HG02852 (cell line): ENCODE data around the gene ADD2.
"Not testable (repeated sequence)": the region's sequence is repeated elsewhere in the genome, so short reads cannot be mapped to it uniquely, and the experiment has no call there.

ENCODE experiments used
- ATAC-seq: cut with Tn5 transposase; IDR thresholded peaks from one replicate; pipeline ENCODE4 v1.9.1; 2021; ENCODE audit warnings: mild to moderate bottlenecking, moderate library complexity; ENCODE audit not compliant: unreplicated experiment

The ADD2 gene, protein sequence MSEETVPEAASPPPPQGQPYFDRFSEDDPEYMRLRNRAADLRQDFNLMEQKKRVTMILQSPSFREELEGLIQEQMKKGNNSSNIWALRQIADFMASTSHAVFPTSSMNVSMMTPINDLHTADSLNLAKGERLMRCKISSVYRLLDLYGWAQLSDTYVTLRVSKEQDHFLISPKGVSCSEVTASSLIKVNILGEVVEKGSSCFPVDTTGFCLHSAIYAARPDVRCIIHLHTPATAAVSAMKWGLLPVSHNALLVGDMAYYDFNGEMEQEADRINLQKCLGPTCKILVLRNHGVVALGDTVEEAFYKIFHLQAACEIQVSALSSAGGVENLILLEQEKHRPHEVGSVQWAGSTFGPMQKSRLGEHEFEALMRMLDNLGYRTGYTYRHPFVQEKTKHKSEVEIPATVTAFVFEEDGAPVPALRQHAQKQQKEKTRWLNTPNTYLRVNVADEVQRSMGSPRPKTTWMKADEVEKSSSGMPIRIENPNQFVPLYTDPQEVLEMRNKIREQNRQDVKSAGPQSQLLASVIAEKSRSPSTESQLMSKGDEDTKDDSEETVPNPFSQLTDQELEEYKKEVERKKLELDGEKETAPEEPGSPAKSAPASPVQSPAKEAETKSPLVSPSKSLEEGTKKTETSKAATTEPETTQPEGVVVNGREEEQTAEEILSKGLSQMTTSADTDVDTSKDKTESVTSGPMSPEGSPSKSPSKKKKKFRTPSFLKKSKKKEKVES

DNA sequence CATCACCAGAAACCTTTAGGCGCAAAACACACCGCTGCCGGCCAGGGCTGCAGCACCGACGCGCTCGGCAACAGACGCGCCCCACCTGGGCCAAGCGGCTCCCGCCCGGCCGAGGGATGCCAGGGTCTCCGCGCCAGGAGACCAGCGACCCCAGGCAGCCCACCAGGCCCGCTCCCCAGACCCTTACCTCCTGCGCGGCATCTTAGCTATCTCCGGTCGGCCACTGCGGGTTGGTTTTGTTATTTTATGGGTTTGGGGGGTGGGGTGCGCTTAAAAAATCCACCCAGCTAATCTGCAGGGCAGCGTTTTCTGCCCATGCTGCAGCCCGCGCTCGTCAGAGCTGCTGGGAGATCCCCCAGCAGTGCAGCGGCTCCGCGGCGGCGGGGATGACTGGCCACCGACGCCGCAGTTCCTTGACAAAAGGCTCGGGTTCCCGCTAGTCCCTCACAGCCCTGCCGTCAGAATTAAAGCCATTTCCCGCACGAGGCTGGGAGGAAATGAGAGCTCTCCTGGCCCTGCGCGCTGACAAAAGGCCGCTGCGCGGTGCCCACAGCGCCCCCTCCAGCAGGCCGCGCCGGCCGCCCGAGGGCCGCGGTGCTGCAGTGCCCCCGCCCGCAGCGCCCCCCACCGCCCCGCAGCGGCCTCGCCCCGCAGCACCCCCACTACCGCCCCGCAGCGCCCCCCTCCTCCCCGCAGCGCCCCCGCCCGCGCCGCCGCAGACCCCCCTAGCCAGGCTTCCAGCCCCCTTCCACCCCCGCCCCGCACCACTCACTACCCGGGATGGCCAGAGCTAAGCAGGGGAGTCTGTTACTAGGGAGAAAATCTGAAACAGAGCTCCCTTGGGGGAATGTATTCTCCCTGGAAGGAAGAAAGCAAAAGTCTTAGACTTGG, at the start of gene ADD2:
TSS of gene ADD2 (minus strand) at position 502 of the 891 bp plus-strand sequence. CDS start 61,792 bp downstream, outside the sequence.
- no peak for ATAC-seq

DNA sequence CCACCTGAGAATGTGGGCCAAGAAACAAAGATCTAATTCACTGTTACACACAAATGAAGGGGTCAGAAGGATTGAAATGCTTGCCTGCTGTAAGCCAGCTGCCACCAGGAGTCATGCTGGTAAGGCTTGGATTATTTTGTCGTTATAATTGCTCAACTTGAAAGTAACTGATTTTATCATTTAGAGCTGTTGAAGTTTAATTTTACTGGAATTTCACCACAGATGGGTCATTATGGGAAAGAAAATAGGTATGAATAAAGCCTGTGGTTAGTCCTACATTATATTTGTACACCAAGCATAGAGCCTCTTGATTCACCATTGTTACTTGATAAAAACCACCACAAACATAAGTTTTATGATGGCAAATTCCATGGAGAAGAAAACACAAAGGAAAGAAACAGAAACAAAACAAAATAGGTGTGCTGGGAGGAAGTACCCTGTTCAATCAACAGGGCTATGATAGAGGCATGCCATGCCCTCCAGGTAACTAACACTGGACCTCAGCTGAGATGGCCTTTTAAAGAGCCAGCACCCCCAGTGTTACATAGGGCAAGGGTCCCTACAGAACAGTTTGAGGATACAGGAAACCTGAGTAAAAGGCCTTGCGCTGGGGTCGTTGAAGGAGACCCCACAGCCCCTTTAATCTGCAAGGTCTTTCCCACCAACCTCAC, 49.4 kb upstream of the ADD2 start:
- no peak for ATAC-seq

DNA sequence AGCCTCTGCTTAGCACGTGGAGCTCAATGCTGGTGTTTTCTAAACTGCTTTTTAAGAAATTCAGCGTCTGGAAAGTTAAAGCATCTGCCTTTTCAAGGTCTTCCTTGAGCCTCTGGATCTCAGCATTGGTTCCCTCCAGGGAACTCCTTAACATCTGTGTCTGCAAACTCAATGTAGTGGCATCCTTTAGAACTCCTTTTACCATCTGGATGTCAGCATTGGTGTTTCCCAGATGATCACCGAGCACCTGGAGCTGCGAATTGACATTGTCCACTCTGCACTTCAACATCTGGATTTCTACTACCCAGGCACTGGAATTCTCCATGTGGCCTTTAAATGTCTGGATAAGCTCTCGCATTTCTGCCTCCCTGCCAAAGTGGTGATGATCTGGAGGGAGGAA, 48.7 kb upstream of the ADD2 start:
- no peak for ATAC-seq

DNA sequence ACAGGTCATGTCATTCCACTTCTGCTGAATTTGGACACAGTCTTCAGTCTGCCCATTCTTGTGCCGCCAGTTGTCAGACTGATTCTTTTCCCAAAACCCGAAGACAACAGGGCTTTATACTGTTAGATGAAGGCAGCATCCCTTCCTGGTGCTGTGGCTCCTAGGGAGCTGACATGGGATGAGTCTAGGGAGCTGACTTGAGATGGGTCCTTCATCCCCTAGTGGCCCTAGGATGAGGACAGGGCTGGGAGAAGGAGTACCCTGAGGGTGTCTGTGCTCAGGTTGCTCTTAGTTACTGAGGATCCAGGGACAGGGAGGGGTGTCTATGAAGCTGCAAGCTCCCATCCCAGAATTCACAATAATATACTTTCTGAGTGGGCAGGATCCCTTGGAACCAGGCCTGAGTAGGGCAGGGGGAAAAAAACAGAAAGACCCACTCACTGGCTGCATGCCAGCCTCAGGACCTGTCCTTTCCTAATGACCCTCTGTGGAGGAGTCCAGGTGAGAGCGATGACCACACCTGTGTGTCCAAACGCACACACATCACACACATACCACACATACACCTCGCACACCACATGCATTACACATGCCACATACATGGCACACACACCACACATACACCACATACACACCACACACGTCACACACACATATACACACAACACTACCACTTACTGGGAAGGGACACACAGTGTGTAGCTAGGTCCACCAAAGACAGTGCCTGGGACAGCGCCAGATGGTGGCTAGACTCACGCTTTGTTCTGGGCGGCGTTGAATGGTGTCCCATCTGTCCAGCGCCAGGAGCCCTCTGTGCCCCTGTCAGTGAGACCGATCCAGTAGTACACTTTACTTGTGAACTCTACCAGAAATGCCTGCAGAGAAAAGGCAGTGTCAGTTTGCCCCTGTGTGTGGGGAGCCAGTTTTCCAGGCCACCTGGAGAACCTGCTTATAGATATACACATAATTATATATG, 41.3 kb upstream of the ADD2 start:
- no peak for ATAC-seq

DNA sequence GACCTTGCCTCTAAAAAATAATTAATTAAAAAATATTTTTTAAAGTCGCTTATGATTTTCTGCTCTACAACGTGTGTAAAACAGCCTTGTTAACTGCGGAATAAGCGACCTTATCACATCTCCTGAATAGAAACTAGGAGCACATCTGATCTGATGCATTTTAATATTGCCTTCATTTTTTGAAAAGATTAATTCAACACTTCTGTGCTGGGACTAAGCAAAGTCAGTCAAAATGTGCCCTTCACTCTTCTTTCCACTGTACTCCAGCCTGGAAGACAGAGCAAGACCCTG, 39.8 kb upstream of the ADD2 start:
- ATAC-seq = no peak

DNA sequence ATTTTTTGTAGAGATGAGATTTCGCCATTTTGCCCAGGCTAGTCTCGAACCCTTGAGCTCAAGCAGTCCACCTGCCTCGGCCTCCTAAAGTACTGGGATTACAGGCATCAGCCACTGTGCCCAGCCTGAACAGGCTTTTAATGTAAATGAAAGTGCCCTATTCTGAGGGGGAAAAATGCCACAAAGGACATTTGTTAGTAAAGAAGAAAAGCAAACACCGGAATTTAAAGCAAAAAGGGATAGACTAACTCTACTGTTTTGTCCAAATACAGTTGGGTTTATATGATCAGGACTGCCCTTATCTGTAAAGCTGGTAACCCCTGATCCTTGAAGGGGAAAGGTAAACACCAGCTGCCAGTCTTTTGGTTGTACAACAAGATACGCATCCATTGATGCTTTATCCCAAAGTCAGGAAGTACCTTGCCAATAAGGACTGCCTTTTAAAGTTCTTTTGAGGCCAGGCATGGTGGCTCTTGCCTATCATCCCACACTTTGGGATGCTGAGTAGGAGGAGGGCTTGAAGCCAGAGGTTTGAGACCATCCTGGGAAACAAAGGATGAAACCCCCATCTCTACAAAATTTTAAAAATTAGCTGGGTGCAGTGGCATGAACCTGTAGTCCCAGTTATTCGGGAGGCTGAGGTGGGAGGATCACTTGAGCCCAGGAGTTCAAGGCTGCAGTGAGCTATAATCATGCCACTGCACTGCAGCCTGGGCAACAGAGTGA, 39.3 kb upstream of the ADD2 start:
- no peak for ATAC-seq

DNA sequence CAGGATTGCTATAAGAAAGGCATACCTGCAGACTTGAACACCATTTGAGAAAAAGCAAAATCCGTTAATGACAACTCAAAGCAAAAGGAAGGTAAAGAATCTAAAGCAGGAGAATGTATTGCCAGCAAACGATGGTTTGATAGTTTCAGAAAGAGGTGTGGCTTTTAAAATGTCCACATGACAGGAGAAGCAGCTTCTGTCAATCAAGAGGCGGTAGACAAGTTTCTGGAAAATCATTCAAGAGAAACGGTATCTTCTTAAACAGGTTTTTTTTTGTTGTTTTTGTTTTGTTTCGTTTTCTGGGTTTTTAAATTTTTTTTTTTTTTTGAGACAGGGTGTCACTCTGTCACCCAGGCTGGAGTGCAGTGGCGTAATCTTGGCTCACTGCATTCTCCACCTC, 38.6 kb upstream of the ADD2 start:
- no peak for ATAC-seq

DNA sequence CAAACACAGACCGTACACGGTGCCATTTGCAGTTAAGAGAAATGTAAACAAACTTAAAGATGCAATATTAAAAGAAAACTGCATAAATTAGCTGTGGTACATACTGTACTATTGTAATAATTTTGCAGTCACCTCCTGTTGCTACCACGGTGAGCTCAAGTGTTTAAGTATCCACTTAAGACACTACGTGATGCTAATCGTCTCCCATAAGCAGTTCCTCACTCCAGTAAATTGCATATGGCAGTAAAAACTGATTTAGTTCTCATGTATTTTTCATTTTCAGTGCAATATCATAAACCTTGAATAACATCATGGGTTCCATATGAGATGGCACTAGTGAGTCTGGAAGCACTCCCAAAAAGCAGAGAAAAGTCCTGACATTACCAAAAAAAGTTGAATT, 38.0 kb upstream of the ADD2 start:
- ATAC-seq = no peak

DNA sequence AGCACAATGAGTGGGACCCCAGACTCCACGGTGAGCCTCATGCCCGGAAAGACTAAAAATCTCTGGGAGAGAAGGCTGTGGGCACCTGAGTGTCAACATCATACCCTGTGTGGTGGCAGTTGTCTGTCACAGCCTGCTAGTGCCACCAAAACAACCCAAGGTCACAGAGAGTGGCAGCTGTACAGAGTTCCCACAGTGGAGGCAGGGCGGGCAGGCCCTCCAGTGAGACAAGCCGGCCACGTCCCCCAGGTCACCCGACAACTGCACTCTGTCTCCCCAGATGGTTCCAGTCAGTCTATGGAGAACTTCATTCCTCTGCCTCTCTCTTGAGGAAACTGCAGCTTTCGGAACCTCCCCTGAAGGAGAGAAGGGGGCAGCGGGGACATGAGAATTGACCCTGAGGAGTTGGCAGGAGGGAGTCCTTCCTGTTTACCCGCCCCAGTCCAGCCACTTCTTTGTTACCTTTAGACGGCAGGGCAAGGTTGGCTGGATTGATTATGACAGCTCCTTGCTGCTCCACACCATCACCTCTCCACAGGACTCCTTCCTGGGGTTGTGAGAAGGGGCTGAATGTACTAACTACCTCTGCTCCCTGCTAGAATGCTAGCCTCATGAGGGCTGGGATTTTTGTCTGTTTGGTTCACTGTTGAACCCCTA, 33.7 kb upstream of the ADD2 start:
- ATAC-seq = no peak

DNA sequence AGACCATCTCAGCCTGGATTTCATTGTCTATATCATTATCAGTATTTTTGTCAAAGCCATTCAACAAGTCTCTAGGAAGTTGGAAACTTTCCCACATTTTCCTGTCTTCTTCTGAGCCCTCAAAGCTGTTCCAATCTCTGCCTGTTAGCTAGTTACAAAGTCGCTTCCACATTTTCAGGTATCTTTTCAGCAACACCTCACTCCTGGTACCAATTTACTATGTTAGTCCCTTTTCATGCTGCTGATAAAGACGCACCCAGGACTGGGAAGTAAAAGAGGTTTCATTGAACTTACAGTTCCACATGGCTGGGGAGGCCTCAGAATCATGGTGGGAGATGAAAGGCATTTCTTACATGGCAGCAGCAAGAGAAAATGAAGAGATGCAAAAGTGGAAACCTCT, 31.7 kb upstream of the ADD2 start:
- ATAC-seq = no peak

DNA sequence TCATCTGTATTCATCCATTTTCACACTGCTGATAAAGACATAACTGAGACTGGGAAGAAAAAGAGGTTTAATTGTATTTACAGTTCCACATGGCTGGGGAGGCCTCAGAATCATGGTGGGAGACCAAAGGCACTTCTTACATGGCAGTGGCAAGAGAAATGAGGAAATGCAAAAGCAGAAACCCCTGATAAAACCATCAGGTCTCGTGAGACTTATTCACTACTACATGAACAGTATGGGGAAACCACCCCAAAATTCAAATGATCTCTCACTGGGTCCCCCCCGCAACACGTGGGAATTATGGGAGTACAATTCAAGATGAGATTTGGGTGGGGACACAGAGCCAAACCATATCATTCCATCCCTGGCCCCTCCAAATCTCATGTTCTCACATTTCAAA, 30.0 kb upstream of the ADD2 start:
- not testable (repeated sequence) for ATAC-seq

DNA sequence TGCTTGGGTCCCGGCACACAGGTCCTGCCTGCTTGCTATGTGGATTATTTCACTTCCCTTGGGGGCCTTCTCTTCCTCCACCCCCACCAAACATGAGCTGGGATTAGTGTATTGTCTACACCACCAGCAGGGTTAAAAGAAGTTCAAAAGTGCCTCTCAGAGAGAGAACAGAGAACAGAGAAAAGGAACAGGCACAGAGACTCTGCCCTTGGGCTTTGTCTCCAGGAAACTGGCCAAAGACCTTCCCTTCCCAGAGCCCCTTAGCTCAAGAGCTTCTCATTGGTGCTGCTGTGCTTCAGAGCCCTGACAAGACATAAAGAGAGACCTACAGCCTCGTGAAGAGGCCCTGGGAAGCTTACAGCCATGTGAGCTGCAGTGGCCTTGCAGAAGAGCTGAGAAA, 29.5 kb upstream of the ADD2 start:
- no peak for ATAC-seq

DNA sequence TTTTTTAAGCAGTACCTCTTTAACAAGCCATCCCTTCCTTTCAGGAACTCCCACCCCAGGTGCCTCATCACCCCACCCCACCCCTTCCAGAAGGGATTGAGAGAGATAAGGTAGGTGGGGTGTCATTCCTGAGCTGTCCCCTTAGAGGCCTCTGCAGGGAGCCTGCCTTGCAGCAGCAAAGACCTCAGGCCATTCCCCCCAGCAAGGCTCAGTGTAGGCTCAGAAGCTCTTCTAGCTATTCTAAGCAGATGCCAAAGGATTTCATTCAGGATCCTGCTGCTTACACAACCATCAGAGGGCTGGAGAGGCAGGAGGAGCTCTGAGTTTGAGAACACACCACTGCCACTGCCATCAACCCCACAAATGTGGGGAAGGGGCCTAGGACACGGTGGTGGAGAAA, 28.3 kb upstream of the ADD2 start:
- ATAC-seq = no peak

DNA sequence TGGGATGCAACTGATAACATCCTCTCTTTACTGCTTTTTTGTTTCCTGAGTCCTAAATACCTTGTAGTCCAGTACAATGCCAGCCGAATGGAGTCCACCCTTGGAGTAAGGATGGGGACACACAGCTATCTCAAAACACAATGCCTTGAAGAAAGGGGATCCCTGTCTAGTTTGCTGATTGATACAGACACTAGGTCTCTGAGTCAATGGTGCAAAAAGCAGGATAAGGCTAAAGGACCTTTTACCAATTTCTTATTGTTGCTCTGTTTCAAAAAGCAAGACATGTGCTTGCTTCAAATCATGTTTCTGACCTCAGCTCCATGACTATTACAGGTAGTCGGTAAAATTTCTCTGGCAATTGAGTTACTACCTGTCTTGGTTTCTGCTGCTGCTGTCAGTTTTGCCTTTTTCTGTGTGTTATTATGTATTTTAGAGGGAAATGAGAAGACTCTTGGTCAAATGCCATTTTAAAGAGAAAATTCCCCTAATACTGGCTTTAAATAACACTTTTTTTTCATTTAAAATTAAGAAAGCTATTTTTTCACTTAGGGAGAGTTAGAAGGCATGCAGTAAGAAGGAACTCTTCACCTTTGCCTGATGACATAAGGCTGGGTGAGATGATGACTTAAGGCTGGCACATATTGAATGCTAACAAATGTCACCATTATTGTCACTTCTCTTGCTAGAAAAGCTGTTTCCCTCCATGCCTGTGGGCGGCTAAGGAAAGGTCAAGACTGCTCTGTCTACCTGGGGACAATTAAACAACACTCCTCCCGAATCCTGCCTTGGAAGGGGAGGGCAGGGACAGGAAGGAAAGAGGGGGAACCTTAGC, 27.4 kb upstream of the ADD2 start:
- no peak for ATAC-seq

DNA sequence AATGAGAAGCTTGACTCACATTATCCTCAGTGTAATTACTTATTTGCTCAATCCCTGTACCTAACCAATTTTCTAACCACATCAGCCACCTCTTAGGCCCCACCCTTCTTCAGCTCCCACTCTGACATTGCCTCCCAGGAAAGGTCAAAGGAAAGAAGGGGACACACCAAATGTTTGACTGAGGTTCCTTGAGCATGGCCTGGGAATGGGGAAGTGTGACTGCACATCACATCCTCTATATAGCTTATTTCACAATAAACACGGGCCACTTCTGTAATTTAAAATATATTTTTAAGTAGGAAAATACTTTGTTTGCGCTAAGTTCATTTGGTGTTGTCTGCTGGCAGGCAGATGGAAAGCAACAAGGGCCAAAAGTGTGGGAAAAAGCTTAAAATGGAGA, 25.4 kb upstream of the ADD2 start:
- no peak for ATAC-seq

DNA sequence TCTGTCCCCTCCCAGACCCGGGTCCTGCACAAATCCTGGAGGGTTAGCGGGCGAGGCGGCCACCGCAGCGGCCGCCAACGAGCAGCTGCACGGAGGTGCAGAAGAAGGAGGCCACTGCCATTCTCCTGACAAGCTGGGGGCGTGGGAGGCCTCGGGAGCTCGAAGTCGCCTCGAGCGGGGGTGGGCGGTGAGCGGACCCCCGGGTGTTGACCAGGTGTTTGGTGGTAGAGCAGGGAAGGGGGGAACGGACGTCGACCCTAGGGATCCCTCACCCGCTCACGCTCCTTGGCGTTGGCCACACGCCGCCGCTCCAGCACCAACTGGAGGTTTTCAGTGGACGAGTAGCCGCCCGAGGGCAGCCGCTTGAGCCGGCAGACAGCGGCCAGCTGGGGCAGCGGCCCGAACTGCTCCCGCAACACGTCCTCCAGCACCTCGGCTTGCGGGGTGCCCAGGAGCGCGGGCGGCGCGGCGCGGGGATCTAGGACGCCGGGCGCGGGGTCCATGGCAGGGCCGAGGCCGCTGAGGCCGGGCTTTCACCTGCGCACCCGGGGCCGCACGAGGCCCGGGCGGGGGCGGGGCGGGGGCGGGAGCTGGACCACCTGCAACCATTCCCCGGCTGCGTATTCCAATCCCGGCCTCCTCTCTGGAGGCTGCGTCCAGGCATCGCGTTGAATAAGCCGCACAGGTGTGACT, 22.3 kb upstream of the ADD2 start, which contains the start of gene FIGLA:
TSS of gene FIGLA (minus strand) at position 508 of the 693 bp plus-strand sequence. CDS start at position 503, 5 bp downstream.
- ATAC-seq = no peak
